ENCODE results near the gene NFKBIZ.
A peak's percentile ranks its signal among the peaks of the same experiment; 100 is the strongest.

The NFKBIZ gene

DNA sequence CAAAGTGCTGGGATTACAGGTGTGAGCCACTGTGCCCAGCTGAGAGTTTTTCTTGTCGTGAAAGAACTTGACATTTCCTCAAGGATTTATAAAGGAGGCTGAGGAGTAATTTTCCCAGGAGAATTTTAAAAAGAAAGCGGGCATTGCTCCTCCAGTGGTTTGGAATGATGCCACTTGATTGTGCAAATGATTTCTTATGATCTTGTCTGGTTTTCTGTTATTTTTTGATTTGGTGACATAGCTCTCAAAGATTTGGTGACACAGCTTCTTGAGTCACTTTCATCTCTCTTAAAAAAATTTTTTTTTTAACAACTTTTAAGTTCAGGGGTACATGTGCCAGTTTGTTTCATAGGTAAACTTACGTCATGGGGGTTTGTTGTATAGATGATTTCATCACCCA, 24.6 kb upstream of the NFKBIZ start:
- no peak for DNase-seq (ENCODE audit: low read depth in 1 of 2, low spot score in 1 of 2)

GRCh38 chr3:101825904-101826445, 23.3 kb upstream of the NFKBIZ start:
- no peak for DNase-seq (ENCODE audit: low read depth in 1 of 2, low spot score in 1 of 2)

- DNase-seq (ENCODE audit: low read depth in 1 of 2, low spot score in 1 of 2): peak; percentile 57 to 61
These were observed 21.8 kb upstream of the NFKBIZ start for GRCh38 chr3:101827211-101828174.

DNA sequence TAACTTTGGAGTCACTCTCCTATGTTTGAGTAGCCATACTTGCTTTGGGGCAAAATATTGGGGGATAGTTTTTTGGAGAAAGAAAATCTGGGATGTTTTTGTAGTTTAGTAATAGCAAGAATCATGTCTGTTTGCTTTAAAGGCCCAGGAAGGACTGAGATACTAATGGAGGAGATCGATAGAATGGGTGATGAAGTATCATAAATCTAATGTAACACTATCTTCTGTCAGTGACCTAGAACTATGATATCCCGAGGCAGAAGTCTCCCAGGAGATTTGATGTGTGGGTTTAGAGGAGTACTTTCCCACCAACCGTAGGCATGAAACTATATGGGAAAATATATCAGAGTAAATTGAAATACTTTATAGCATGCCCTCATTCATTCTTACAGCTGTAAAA, 21.0 kb upstream of the NFKBIZ start:
- no peak for DNase-seq (ENCODE audit: low read depth in 1 of 2, low spot score in 1 of 2)

DNA sequence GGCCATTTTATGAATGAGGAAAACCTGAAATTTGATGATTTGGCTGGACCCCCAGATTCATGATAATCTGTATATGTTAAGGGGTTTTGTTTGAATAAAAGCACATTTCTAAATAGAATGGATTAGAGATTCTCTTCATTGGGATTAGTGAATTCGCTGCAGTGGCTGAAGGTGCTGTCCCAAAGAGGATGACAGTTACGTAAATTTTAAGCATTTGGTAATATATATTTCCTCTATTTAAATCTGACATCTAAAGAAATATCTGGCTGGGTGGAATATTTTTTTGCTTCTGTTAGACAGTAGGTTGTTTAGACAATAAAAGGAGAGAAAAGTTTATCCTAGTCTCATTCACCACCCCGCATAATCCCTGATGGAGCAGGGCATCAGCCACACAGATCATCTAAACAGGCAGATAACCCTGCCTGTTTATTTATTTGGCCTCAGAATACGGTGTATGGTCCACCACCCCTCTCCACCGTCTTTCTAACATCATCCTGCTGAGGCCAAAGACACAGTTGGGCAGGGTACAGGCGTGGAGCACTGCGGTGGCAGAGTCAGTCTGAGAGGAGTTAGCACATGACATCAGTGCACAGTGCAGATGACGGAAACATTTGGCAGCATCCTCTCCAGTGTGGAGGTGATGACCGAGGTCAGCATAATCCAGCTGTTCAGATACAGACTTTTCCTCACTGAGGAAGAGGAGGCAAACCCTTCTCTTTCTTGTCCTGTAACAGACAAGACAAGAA, 20.4 kb upstream of the NFKBIZ start:
- no peak for DNase-seq (ENCODE audit: low read depth in 1 of 2, low spot score in 1 of 2)

GRCh38 chr3:101829437-101829830, 19.9 kb upstream of the NFKBIZ start:
- no peak for DNase-seq (ENCODE audit: low read depth in 1 of 2, low spot score in 1 of 2)

GRCh38 chr3:101829874-101830273, 19.4 kb upstream of the NFKBIZ start:
- DNase-seq (ENCODE audit: low read depth in 1 of 2, low spot score in 1 of 2): no peak

DNA sequence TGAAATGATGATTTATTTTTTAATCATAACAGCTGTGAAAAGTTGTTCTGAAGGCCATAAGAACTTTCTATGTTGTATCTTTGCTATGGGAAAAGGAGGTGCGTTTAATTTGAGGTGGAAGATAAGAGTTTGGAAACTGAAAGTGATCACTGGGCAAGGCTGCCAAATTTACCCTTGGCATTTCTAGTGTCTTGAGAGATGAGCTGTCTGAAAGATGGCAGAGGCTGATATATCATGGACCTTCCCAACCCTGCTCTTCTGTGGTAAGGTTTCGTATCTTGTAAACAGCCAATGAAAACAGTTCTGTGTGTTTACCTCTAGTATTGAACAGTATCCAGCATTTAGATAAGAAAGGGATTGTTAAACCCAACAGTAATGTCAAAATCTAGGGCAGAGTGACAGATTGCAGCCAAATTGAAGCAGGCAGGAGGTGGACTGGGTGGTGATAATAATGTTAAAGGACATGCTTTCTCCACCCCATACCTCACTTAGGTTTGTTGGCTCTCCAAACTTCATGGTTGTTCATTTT, 15.8 kb upstream of the NFKBIZ start:
- DNase-seq (ENCODE audit: low read depth in 1 of 2, low spot score in 1 of 2): no peak

DNA sequence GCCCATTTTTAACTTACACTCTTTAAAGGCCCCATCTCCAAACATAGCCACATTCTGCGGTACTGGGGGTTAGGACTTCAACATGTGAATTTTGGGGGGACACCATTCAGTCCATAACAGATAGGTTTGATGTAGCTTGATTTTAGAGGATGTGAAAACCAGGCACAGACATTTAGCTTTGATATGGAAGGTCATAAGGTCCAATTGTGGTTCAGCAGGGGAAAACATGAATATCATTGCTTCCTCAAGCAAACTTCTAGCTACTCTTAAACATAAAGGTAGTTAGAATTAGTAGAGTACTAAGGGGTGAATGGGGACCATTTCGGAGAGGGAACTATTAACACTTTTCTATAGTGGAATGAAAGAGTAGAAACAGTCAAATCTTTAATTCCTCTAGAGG, 13.6 kb upstream of the NFKBIZ start:
- DNase-seq (ENCODE audit: low read depth in 1 of 2, low spot score in 1 of 2): no peak

GRCh38 chr3:101836160-101836559, 13.2 kb upstream of the NFKBIZ start:
- no peak for DNase-seq (ENCODE audit: low read depth in 1 of 2, low spot score in 1 of 2)

GRCh38 chr3:101836652-101837598, 12.4 kb upstream of the NFKBIZ start:
- DNase-seq (ENCODE audit: low read depth in 1 of 2, low spot score in 1 of 2): no peak

DNA sequence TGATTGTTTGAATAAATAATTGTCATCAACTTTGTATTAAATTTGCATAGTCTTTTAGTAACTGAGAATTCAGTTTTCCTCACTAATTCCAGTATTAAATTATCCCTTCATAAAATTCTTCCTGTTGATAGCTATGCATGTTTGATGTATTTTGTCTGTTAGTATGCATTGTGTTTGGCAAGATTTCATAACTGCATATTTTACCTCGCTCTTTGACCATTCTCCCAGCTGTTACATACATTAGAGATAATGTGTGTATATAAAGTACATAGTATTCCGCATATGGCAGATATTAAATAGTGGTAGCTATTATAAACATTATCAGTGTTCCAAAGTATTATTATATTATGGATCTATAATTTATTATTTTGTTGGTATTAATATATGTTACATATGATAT, 10.6 kb upstream of the NFKBIZ start:
- no peak for DNase-seq (ENCODE audit: low read depth in 1 of 2, low spot score in 1 of 2)

DNA sequence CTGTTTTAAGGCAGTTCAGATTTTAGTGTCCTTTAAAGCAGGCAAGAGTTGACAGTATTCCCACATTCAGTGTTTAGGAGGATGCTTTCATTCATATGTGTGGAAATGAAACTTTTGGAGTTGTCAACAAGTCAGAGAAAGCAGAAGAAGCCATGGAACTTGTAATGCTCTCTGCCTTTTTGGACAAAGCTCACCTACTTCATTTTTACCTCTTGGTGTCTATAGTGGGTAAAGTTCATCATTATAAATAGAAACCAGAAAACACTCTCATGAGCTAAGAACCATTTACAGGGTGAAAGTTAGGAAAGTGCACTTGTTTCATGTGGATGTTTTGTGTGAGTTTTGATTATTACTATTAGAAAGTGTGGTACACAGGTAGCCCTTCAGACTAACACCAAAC, 9.2 kb upstream of the NFKBIZ start:
- no peak for DNase-seq (ENCODE audit: low read depth in 1 of 2, low spot score in 1 of 2)

- no peak for DNase-seq (ENCODE audit: low read depth in 1 of 2, low spot score in 1 of 2)
These were observed 6.9 kb upstream of the NFKBIZ start for GRCh38 chr3:101842245-101842934.

DNA sequence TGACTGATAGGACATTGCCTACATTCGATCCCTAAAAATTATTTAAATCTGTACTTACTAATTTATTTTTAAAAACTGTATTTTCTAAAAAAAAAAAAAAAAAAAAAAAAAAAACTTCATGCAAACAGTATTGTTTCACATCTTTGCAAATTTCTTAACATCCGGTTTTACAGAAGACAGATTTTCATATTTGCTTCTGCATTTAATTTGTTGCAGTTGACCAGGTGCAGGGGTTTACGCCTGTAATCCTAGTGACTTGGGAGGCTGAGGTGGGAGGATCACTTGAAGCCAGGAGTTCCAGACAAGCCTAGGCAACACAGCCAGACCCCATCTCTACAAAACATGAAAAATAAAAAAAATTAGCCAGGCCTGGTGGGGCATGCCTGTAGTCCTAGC, 6.4 kb upstream of the NFKBIZ start:
- no peak for DNase-seq (ENCODE audit: low read depth in 1 of 2, low spot score in 1 of 2)

GRCh38 chr3:101845425-101845824, 3.9 kb upstream of the NFKBIZ start:
- DNase-seq (ENCODE audit: low read depth in 1 of 2, low spot score in 1 of 2): no peak

- DNase-seq (ENCODE audit: low read depth in 1 of 2, low spot score in 1 of 2): no peak
These were observed 2.6 kb upstream of the NFKBIZ start for GRCh38 chr3:101846709-101847108.

DNA sequence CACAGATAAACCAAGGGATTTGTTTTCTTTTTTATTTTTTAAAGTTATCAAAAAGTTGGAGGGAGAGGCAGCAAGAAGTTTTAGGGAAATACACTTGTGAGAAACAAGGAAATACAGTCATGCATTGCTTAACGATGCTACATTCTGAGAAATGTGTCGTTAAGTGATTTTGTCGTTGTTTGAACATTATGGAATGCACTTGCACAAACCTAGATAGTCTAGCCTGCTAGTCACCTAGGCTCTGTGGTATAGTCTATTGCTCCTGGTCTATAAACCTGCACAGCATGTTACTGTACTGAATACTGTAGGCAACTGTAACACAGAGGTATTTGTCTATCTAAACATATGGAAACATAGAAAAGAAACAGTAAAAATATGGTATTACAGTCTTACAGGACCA, 2.0 kb upstream of the NFKBIZ start:
- no peak for DNase-seq (ENCODE audit: low read depth in 1 of 2, low spot score in 1 of 2)

DNA sequence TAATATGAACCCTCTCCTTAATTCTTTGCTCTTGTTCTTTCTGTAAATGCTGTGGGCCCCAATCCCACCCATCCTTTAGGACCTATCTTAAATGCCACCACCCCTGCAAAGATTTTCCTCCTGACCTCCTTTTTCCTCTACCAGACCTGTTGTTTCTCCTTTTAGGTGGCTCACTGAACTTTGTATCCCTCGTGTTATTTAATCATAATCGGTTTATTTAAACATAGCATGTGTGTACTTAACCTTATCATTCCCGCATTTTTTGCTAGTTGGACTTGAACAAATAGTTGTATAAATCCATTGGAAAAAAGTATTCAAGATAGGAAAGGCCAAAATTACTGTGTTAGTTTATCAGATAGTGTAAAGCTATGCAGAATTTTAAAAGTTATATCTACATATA, 988 bp upstream of the NFKBIZ start:
- DNase-seq (ENCODE audit: low read depth in 1 of 2, low spot score in 1 of 2): no peak

DNA sequence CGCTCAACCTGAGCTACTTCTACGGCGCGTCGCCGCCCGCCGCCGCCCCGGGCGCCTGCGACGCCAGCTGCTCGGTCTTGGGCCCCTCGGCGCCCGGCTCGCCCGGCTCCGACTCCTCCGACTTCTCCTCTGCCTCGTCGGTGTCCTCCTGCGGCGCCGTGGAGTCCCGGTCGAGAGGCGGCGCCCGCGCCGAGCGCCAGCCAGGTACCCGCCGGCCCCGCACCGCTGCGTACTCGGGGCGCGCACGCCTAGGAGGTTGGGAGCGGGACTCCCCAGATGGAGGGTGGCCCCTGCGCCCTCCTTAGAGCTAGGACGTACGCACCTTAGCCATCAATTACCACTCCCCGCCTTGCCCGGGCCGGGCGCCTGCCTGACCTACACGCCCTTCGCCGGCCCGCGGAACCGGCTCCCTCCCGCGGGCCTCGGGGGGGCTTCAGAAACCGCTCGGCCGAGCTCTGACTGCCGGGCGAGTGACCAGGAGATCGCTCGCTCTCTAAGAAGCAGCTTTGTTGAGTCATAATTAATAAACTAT, 466 bp downstream of the NFKBIZ start:
- peak; percentile 30 to 41 for DNase-seq (ENCODE audit: low read depth in 1 of 2, low spot score in 1 of 2)

Measured in stimulated activated CD4-positive, alpha-beta T cell treated with anti-CD3 and anti-CD28 coated beads, Interleukin-15, amount 100 ng/mL, for 1 hour (primary cell).